GM12872 (cell line): ENCODE measurements around the gene SEMA6A.

Source experiments
- CTCF ChIP-seq: IDR thresholded peaks from 3 replicates; pipeline ENCODE4 v1.5.1; 2011; ENCODE audit warnings: low read depth, mild to moderate bottlenecking, low read length, moderate library complexity; ENCODE audit not compliant: insufficient read depth

The SEMA6A gene

DNA sequence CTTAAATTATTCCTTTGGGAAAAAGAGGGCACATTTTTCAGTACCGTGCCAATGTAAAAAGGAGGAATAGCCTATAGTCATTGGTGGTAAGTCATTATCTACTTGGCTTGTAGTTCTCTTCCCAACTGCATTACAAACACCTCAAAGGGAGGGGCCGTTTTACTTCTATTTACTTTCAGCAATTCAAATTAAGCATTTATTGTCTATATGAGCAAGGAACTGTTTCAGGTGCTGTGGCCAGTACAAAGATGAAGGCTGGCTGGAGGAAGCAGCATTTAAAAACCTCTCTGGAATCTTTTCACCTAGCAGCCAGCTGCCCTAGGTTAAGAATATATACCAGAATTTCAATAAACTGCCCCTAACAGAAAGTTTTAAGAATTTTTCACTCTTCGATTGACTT, 48.9 kb downstream of the SEMA6A start:
- no peak for TF ChIP-seq CTCF

- no peak for TF ChIP-seq CTCF
Measured at GRCh38 chr5:116524966-116525365, 49.7 kb downstream of the SEMA6A start.

GRCh38 chr5:116524051-116524904, 50.3 kb downstream of the SEMA6A start:
- TF ChIP-seq CTCF = no peak

GRCh38 chr5:116522356-116523136, 52.1 kb downstream of the SEMA6A start:
- no peak for TF ChIP-seq CTCF

GRCh38 chr5:116521173-116521872, 53.3 kb downstream of the SEMA6A start:
- no peak for TF ChIP-seq CTCF

DNA sequence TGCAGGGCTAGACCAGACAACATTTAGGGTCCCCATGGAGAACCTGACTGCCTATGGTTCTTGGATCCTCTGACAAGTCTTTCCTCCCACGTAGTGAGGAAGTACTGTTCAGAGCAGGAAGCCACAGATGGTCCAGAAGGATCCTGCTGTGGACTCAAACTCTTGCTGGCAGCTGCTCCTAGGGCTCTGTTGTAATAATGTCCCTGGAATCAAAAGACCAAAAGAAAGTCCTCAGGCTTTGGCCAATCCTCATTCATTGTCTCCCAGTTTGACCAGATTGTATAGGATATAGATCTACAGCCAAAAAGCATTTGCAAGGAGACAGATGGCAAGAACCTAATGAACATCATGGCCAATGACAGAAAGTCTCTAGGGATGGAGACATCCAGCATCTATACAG, 53.9 kb downstream of the SEMA6A start:
- TF ChIP-seq CTCF = no peak

DNA sequence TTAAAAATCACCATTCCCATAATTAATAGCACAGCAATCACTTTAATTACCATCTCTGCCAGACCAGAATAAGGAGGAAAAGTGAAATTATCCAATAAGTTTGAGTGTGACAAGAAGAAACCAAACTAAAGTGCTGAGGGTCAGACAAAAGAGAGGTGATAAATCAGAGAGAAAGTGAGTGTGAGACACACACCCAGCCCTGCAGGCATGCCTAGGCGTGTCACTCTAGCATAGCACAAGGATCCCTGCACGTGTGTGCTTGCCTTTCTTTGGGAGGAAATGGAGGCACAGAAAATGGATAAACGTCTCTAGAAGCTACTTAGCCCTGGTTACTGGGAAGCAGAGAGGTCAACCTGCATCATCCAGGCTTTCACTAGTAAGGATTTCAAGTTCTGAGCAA, 56.2 kb downstream of the SEMA6A start:
- TF ChIP-seq CTCF = no peak
